Adrenal gland (tissue), 5 donors: ENCODE results near the gene ATXN7.

Experiments
- CTCF ChIP-seq, 6 experiments: fragments of 450-650 bp in 4 of 6; fragments of 200-600 bp in 2 of 6; sonication (generic) in 1 of 6; IDR thresholded peaks; 1 replicate in 5 of 6; 2 replicates in 1 of 6; pipeline versions ENCODE4 v1.5.1 to v1.8.0; 2016 to 2021; ENCODE audit warnings: antibody characterized with exemption in 6 of 6, mild to moderate bottlenecking in 2 of 6, moderate library complexity in 1 of 6
- POLR2A ChIP-seq, 2 donors: fragments of 450-650 bp; IDR thresholded peaks; one replicate each; pipeline ENCODE4 v1.6.1; 2017; ENCODE audit warnings: antibody characterized with exemption in 2 of 2, mild to moderate bottlenecking in 2 of 2, moderate library complexity in 1 of 2
- donor health status: DM: no; HTN: no; CAD: no.

GRCh38 chr3:63949005-63949404, 85.3 kb downstream of the ATXN7 start:
- TF ChIP-seq CTCF (IDR thresholded peaks at IDR 0.05), result no peak
- no peak for TF ChIP-seq POLR2A (IDR thresholded peaks at IDR 0.05)
